ENCODE measurements around the gene LPP.

The LPP gene

DNA sequence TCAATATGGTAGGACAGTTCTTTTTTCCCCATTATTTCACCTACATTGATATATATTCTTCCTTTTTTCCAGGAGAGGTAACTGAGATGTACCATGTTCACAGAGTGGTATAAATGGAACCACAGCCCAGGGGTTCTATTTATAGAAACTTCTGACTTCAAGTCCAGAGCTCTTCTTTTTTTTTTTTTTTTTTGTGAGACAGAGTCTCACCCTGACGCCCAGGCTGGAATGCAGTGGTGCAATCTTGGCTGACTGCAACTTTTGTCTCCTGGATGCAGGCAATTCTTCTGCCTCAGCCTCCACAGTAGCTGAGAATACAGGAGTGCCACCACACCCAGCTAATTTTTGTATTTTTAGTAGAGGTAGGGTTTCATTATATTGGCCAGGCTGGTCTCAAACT is 750.7 kb downstream of the LPP start:
- Histone ChIP-seq H3K36me3 (replicated peaks; ENCODE audit: insufficient read depth, low read length) (no peaks in the 10 kb centered on the region), H3K9ac (ENCODE audit: low read length) (no peak overlapping the region), H3K27me3 (replicated peaks; ENCODE audit: insufficient read depth, low read length) (no peaks in the 10 kb centered on the region), H3K79me2 (ENCODE audit: low read length) (no peaks in the 10 kb centered on the region), H3K9me2 (replicated peaks; ENCODE audit: insufficient read depth, low read length) (no peaks in the 10 kb centered on the region), H3K4me2 (ENCODE audit: low read depth, low read length) (no peak overlapping the region), H3K4me3 (ENCODE audit: low read length) (no peak overlapping the region), H3K9me3 (replicated peaks; ENCODE audit: insufficient read depth, low read length) (no peaks in the 10 kb centered on the region), H3K4me1 (ENCODE audit: low read length) (no peaks in the 10 kb centered on the region), H2AFZ (ENCODE audit: low read length) (no peak overlapping the region), H3F3A (ENCODE audit: insufficient read depth, low read length) (no peaks in the 10 kb centered on the region), H4K20me1 (ENCODE audit: insufficient read depth, low read length) (no peaks in the 10 kb centered on the region), H3K27ac (ENCODE audit: low read length) (no peak overlapping the region)
- DNase-seq = no peak
- TF ChIP-seq EZH2phosphoT487 (IDR thresholded peaks at IDR 0.05; ENCODE audit: low read length) = no peak
- TF ChIP-seq EZH2 (optimal IDR thresholded peaks at IDR 0.05; ENCODE audit: low read depth, low read length) = no peak
- TF ChIP-seq, protein P1, sequence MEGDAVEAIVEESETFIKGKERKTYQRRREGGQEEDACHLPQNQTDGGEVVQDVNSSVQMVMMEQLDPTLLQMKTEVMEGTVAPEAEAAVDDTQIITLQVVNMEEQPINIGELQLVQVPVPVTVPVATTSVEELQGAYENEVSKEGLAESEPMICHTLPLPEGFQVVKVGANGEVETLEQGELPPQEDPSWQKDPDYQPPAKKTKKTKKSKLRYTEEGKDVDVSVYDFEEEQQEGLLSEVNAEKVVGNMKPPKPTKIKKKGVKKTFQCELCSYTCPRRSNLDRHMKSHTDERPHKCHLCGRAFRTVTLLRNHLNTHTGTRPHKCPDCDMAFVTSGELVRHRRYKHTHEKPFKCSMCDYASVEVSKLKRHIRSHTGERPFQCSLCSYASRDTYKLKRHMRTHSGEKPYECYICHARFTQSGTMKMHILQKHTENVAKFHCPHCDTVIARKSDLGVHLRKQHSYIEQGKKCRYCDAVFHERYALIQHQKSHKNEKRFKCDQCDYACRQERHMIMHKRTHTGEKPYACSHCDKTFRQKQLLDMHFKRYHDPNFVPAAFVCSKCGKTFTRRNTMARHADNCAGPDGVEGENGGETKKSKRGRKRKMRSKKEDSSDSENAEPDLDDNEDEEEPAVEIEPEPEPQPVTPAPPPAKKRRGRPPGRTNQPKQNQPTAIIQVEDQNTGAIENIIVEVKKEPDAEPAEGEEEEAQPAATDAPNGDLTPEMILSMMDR (IDR thresholded peaks at IDR 0.05; ENCODE audit: low read length) = no peak

GRCh38 chr3:188905547-188905946 is 751.6 kb downstream of the LPP start:
- TF ChIP-seq, protein P1 (IDR thresholded peaks at IDR 0.05; ENCODE audit: low read length) = no peak
- TF ChIP-seq EZH2 (optimal IDR thresholded peaks at IDR 0.05; ENCODE audit: low read depth, low read length) = no peak
- no peak for TF ChIP-seq EZH2phosphoT487 (IDR thresholded peaks at IDR 0.05; ENCODE audit: low read length)
- H3K27ac ChIP-seq (ENCODE audit: low read length) = no peak overlapping the region

GRCh38 chr3:188906236-188906635 is 752.3 kb downstream of the LPP start:
- TF ChIP-seq, protein P1 (IDR thresholded peaks at IDR 0.05; ENCODE audit: low read length) = no peak
- Histone ChIP-seq H3K4me1 (ENCODE audit: low read length) (no peaks in the 10 kb centered on the region), H2AFZ (ENCODE audit: low read length) (no peak overlapping the region), H4K20me1 (ENCODE audit: insufficient read depth, low read length) (no peaks in the 10 kb centered on the region), H3K36me3 (replicated peaks; ENCODE audit: insufficient read depth, low read length) (no peaks in the 10 kb centered on the region), H3K9me3 (replicated peaks; ENCODE audit: insufficient read depth, low read length) (no peaks in the 10 kb centered on the region), H3K27ac (ENCODE audit: low read length) (no peak overlapping the region), H3K79me2 (ENCODE audit: low read length) (no peaks in the 10 kb centered on the region), H3K9me2 (replicated peaks; ENCODE audit: insufficient read depth, low read length) (no peaks in the 10 kb centered on the region), H3K9ac (ENCODE audit: low read length) (no peak overlapping the region), H3K4me2 (ENCODE audit: low read depth, low read length) (no peak overlapping the region), H3F3A (ENCODE audit: insufficient read depth, low read length) (no peaks in the 10 kb centered on the region), H3K27me3 (replicated peaks; ENCODE audit: insufficient read depth, low read length) (no peaks in the 10 kb centered on the region), H3K4me3 (ENCODE audit: low read length) (no peak overlapping the region)
- DNase-seq = no peak

More at GRCh38 chr3:188905547-188905946, 751.6 kb downstream of the LPP start:
- no peaks in the 10 kb centered on the region for H3K36me3 ChIP-seq (replicated peaks; ENCODE audit: insufficient read depth, low read length)
- H3K79me2 ChIP-seq (ENCODE audit: low read length) = no peaks in the 10 kb centered on the region
- H3K4me2 ChIP-seq (ENCODE audit: low read depth, low read length) = no peak overlapping the region
- H3K4me3 ChIP-seq (ENCODE audit: low read length) = no peak overlapping the region
- H3K27me3 ChIP-seq (replicated peaks; ENCODE audit: insufficient read depth, low read length) = no peaks in the 10 kb centered on the region
- H3K9me3 ChIP-seq (replicated peaks; ENCODE audit: insufficient read depth, low read length) = no peaks in the 10 kb centered on the region
- H4K20me1 ChIP-seq (ENCODE audit: insufficient read depth, low read length) = no peaks in the 10 kb centered on the region
- no peak overlapping the region for H2AFZ ChIP-seq (ENCODE audit: low read length)
- DNase-seq = no peak
- H3K4me1 ChIP-seq (ENCODE audit: low read length) = no peaks in the 10 kb centered on the region
- no peaks in the 10 kb centered on the region for H3F3A ChIP-seq (ENCODE audit: insufficient read depth, low read length)
- H3K9me2 ChIP-seq (replicated peaks; ENCODE audit: insufficient read depth, low read length) = no peaks in the 10 kb centered on the region
- no peak overlapping the region for H3K9ac ChIP-seq (ENCODE audit: low read length)

All from MM.1S (cell line).